ENCODE results near the gene GNAI1. TPM values are rescaled to one million over a fixed set of nuclear protein-coding genes. Genes with fewer than 3 reads are reported as not detected.

The GNAI1 gene
- total and polyA plus RNA-seq, 2 donors (not counting 1 experiment from before 2014, with no cell fraction given), result not detected

- Histone ChIP-seq H3K36me3 (replicated peaks in 1 of 2; ENCODE audit: control extremely low read depth in 1 of 2, control insufficient read depth in 1 of 2, extremely low read depth in 1 of 2, insufficient read depth in 2 of 2, low read length in 1 of 2) (no peaks in the 10 kb centered on the region), H3K27me3 (replicated peaks in 1 of 4; ENCODE audit: control extremely low read depth in 1 of 4, control insufficient read depth in 3 of 4, insufficient read depth in 4 of 4, low read length in 3 of 4) (no peaks in the 10 kb centered on the region), H3K79me2 (ENCODE audit: control insufficient read depth, insufficient read depth, low read length) (no peaks in the 10 kb centered on the region), H3K4me3 (ENCODE audit: control extremely low read depth in 1 of 5, extremely low read depth in 1 of 5, insufficient read depth in 1 of 5, low read depth in 2 of 5, low read length in 4 of 5) (no peak overlapping the region), H2AFZ (ENCODE audit: insufficient read depth, low read depth, low read length, poor library complexity, severe bottlenecking) (no peak overlapping the region), H3K4me1 (ENCODE audit: control insufficient read depth in 2 of 2, insufficient read depth in 2 of 2, low read length in 2 of 2) (no peaks in the 10 kb centered on the region), H3K27ac (ENCODE audit: low read length in 2 of 2) (no peak overlapping the region), H3K9ac (ENCODE audit: low read length) (no peak overlapping the region), H4K20me1 (ENCODE audit: control insufficient read depth, insufficient read depth, low read length, poor library complexity, severe bottlenecking) (no peaks in the 10 kb centered on the region), H3K4me2 (replicated peaks; ENCODE audit: low read depth, low read length, poor library complexity, severe bottlenecking) (no peak overlapping the region), H3K9me3 (ENCODE audit: control extremely low read depth in 1 of 3, control insufficient read depth in 2 of 3, insufficient read depth in 1 of 3, low read length in 2 of 3) (no peaks in the 10 kb centered on the region)
- no peak for TF ChIP-seq CTCF (IDR thresholded peaks at IDR 0.05)
- TF ChIP-seq EZH2 (IDR thresholded peaks at IDR 0.05; ENCODE audit: borderline replicate concordance, insufficient read depth, low read depth, low read length, poor library complexity, severe bottlenecking), result no peak
- Mint-ChIP-seq H3K27ac (no peak overlapping the region), H3K27me3 (no peaks in the 10 kb centered on the region), H3K4me1 (no peaks in the 10 kb centered on the region), H3K4me3 (no peak overlapping the region), H3K9me3 (ENCODE audit: insufficient read depth) (no peaks in the 10 kb centered on the region)
- intact Hi-C loops (cut with micrococcal nuclease), result no loop called here
- POLR2A ChIA-PET, result no interaction called here
- DNase-seq (no peak), ATAC-seq (ENCODE audit: low read depth) (no peak)
- CTCF ChIA-PET, result no interaction called here
- WGBS (ENCODE audit: insufficient coverage), result 100% methylated on average over 1 of the region's 4 CpGs
Measured at GRCh38 chr7:80213814-80214213, 79.2 kb downstream of the GNAI1 start.

DNA sequence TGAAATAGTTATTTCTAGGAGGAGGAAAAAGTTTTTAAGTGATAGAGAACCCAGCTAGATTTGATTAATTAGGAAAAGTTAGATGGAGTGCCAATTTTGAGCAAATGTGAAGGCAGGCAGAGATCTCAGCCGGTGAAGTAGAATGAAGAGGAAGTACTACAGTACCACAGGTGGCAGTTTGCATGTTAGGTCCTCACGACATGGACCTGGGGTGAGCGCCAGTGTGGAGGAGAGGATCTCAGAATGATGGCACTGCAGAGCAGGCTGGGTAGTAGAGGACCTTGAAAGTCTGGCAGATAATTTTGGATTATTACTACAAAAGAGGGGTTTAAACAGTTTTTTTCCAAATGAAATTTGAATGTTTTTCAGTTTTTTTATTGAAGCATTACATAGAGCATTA is 81.1 kb downstream of the GNAI1 start:
- no peak overlapping the region for H3K27ac Mint-ChIP-seq
- Histone ChIP-seq H3K36me3 (replicated peaks in 1 of 2; ENCODE audit: control extremely low read depth in 1 of 2, control insufficient read depth in 1 of 2, extremely low read depth in 1 of 2, insufficient read depth in 2 of 2, low read length in 1 of 2) (no peaks in the 10 kb centered on the region), H3K4me3 (ENCODE audit: control extremely low read depth in 1 of 5, extremely low read depth in 1 of 5, insufficient read depth in 1 of 5, low read depth in 2 of 5, low read length in 4 of 5) (no peak overlapping the region), H3K9ac (ENCODE audit: low read length) (no peak overlapping the region), H4K20me1 (ENCODE audit: control insufficient read depth, insufficient read depth, low read length, poor library complexity, severe bottlenecking) (no peaks in the 10 kb centered on the region), H3K9me3 (ENCODE audit: control extremely low read depth in 1 of 3, control insufficient read depth in 2 of 3, insufficient read depth in 1 of 3, low read length in 2 of 3) (no peaks in the 10 kb centered on the region), H2AFZ (ENCODE audit: insufficient read depth, low read depth, low read length, poor library complexity, severe bottlenecking) (no peak overlapping the region), H3K27ac (ENCODE audit: low read length in 2 of 2) (no peak overlapping the region), H3K4me2 (replicated peaks; ENCODE audit: low read depth, low read length, poor library complexity, severe bottlenecking) (no peak overlapping the region), H3K27me3 (replicated peaks in 1 of 4; ENCODE audit: control extremely low read depth in 1 of 4, control insufficient read depth in 3 of 4, insufficient read depth in 4 of 4, low read length in 3 of 4) (no peaks in the 10 kb centered on the region), H3K79me2 (ENCODE audit: control insufficient read depth, insufficient read depth, low read length) (no peaks in the 10 kb centered on the region), H3K4me1 (ENCODE audit: control insufficient read depth in 2 of 2, insufficient read depth in 2 of 2, low read length in 2 of 2) (no peaks in the 10 kb centered on the region)
- H3K9me3 Mint-ChIP-seq (ENCODE audit: insufficient read depth), result no peaks in the 10 kb centered on the region
- no peak for TF ChIP-seq EZH2 (IDR thresholded peaks at IDR 0.05; ENCODE audit: borderline replicate concordance, insufficient read depth, low read depth, low read length, poor library complexity, severe bottlenecking)
- TF ChIP-seq CTCF (IDR thresholded peaks at IDR 0.05), result no peak
- ChIA-PET CTCF (no interaction called here), POLR2A (no interaction called here)
- intact Hi-C loops (cut with micrococcal nuclease), result no loop called here
- WGBS (ENCODE audit: insufficient coverage), result 30% methylated on average over 3 of the region's 3 CpGs
- H3K27me3 Mint-ChIP-seq, result no peaks in the 10 kb centered on the region
- H3K4me3 Mint-ChIP-seq, result no peak overlapping the region
- ATAC-seq (ENCODE audit: low read depth) (no peak), DNase-seq (no peak)
- H3K4me1 Mint-ChIP-seq, result no peaks in the 10 kb centered on the region

Data from B cell (primary cell).